ENCODE results near the gene SIPA1L3. TPM values are rescaled to one million over a fixed set of nuclear protein-coding genes. Genes with fewer than 3 reads are reported as not detected.
A peak's percentile ranks its signal among the peaks of the same experiment; 100 is the strongest.

Gene SIPA1L3
- polyA plus RNA-seq, 2 of the 4 experiments (the other 2 are of a cell fraction) = 28.9 to 50.6 TPM

- no peak for ATAC-seq
- no peak overlapping the region for H3K4me2 ChIP-seq
These were observed 28.3 kb downstream of the SIPA1L3 start for GRCh38 chr19:37935341-37935740.

DNA sequence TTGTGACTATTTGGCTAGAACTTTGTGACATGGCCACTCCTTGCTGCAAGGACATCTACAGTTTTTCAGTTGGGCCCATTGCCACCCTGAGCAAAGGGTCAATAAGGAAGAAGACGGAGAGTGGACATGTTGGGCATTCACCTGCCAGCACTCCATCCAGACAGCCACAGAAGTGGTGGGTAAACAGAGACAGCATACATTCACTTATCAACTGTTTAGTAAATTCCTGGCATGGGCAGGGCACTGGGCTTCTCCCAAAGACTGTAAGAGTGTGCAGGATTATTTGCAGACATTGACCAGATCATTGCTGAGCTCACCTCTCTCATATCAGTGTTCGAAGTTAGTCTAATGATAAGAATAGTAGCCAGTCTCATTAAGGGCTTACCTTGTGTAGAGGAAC lies 29.2 kb downstream of the SIPA1L3 start:
- CTCF ChIA-PET = interaction anchor here (0.6 kb wide), 1 partner anchor 346 kb away, joined by 3 read pairs; no protein-coding TSS in a partner anchor

More at GRCh38 chr19:37935341-37935740, 28.3 kb downstream of the SIPA1L3 start:
- peak; percentile 67 for FAIRE-seq
- Histone ChIP-seq H3K9me3 (peaks cover 46% of the 10 kb centered on the region), H3K27ac (no peak overlapping the region; a peak in 1 of 6 replicates), H3K4me3 (no peak overlapping the region), H3K4me1 (peaks cover 49% of the 10 kb centered on the region)
- 2% methylated on average over 1 of the region's 1 CpG for whole genome bisulfite sequencing (ENCODE audit: missing lambda C conversion rate)
- TF ChIP-seq CBX2 (IDR thresholded peaks at IDR 0.05; ENCODE audit: borderline replicate concordance, low read depth) = no peak
- no peak for TF ChIP-seq HEYL (CRISPR knock-in tag; IDR thresholded peaks at IDR 0.05)
- no peak for TF ChIP-seq BCL3 (IDR thresholded peaks at IDR 0.05)
- TF ChIP-seq SMC3 (IDR thresholded peaks at IDR 0.05) = no peak
- TF ChIP-seq, protein P1, sequence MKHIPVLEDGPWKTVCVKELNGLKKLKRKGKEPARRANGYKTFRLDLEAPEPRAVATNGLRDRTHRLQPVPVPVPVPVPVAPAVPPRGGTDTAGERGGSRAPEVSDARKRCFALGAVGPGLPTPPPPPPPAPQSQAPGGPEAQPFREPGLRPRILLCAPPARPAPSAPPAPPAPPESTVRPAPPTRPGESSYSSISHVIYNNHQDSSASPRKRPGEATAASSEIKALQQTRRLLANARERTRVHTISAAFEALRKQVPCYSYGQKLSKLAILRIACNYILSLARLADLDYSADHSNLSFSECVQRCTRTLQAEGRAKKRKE (CRISPR knock-in tag; IDR thresholded peaks at IDR 0.05; ENCODE audit: low read depth) = no peak
- no peak for TF ChIP-seq NFE2L2 (conservative IDR thresholded peaks at IDR 0.05; ENCODE audit: low read length)
- TF ChIP-seq TFCP2L1 (CRISPR knock-in tag; IDR thresholded peaks at IDR 0.05) = no peak
- TF ChIP-seq HOXB5 (CRISPR knock-in tag; IDR thresholded peaks at IDR 0.05) = no peak
- TF ChIP-seq, protein P2, sequence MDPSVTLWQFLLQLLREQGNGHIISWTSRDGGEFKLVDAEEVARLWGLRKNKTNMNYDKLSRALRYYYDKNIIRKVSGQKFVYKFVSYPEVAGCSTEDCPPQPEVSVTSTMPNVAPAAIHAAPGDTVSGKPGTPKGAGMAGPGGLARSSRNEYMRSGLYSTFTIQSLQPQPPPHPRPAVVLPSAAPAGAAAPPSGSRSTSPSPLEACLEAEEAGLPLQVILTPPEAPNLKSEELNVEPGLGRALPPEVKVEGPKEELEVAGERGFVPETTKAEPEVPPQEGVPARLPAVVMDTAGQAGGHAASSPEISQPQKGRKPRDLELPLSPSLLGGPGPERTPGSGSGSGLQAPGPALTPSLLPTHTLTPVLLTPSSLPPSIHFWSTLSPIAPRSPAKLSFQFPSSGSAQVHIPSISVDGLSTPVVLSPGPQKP (IDR thresholded peaks at IDR 0.05; ENCODE audit: low read depth, low read length) = no peak
- no peak for TF ChIP-seq BHLHE40 (IDR thresholded peaks at IDR 0.05; ENCODE audit: low read depth, low read length)
- no peak for TF ChIP-seq ZNF302 (CRISPR knock-in tag; IDR thresholded peaks at IDR 0.05)
- TF ChIP-seq MYC (IDR thresholded peaks at IDR 0.05; ENCODE audit: borderline replicate concordance, low read length) = no peak
- no peak for TF ChIP-seq MAX (IDR thresholded peaks at IDR 0.05)
- TF ChIP-seq CBX8 (IDR thresholded peaks at IDR 0.05) = no peak
- no peak for TF ChIP-seq POLR2AphosphoS2 (conservative IDR thresholded peaks at IDR 0.05; ENCODE audit: low read length)
- TF ChIP-seq RARB (CRISPR knock-in tag; IDR thresholded peaks at IDR 0.05) = no peak
- no peak for TF ChIP-seq FOXS1 (CRISPR knock-in tag; IDR thresholded peaks at IDR 0.05)
- TF ChIP-seq FOSL2 (IDR thresholded peaks at IDR 0.05) = no peak
- TF ChIP-seq FOSL2 (CRISPR knock-in tag; IDR thresholded peaks at IDR 0.05) = no peak
- TF ChIP-seq MAFK (IDR thresholded peaks at IDR 0.05; ENCODE audit: partially characterized antibody) = no peak
- ChIA-PET POLR2A (no interaction called here), CTCF (no interaction called here)
- DNase-seq (ENCODE audit: low read depth in 1 of 2, low spot score in 1 of 2) = no peak

DNA sequence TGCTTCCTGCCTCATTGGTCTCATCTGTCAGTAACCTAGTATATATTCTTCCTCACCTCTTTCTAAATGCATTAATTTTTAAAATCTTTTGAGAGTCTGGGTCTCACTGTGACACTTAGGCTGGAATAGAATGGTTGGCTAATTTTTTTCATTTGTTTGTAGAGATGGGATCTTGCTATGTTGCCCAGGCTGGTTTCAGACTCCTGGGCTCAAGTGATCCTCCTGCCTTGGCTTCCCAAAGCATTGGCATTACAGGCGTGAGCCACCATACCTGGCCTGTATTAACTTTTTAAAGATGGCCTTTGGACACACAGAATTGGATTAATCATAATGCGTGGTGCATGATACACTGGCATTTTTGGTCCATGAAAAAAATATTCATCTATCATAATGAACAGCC lies 29.9 kb downstream of the SIPA1L3 start:
- peaks cover 50% of the 10 kb centered on the region for H3K4me1 ChIP-seq
- no peak overlapping the region for H3K27ac ChIP-seq
- no peak for ATAC-seq
- no peak overlapping the region for H3K4me3 ChIP-seq
- no peak for FAIRE-seq
- ChIA-PET CTCF (interaction anchor here (0.6 to 4.5 kb wide), 3 partner anchors 34 to 346 kb away, joined by 3 to 39 read pairs (median 4); no protein-coding TSS in a partner anchor), POLR2A (interaction anchor here (0.6 kb wide), 1 partner anchor 13 kb away, joined by 5 read pairs; no protein-coding TSS in a partner anchor)
- no peak for DNase-seq (ENCODE audit: low read depth in 1 of 2, low spot score in 1 of 2)
- TF ChIP-seq SMC3 (IDR thresholded peaks at IDR 0.05) (no peak), JUN (IDR thresholded peaks at IDR 0.05) (0 out of 5 replicates have a peak, but pooled peaks of 1 of the 2 experiments have one; percentile 15), EHMT2 (IDR thresholded peaks at IDR 0.05; ENCODE audit: low read depth) (no peak), EP300 (IDR thresholded peaks at IDR 0.05) (no peak)
- 96% methylated on average over 2 of the region's 2 CpGs for WGBS (ENCODE audit: missing lambda C conversion rate)
- peaks cover 42% of the 10 kb centered on the region for H3K9me3 ChIP-seq
- no peak overlapping the region for H3K4me2 ChIP-seq

More for the DNA sequence above, 29.2 kb downstream of the SIPA1L3 start:
- H3K9me3 ChIP-seq = peaks cover 42% of the 10 kb centered on the region
- H3K27ac ChIP-seq = peak overlapping the region in 1 of 2 experiments; percentile 9; a peak in 1 of 6 replicates
- FAIRE-seq (no peak), DNase-seq (ENCODE audit: low read depth in 1 of 2, low spot score in 1 of 2) (peak in 1 of 2 experiments; percentile 55), ATAC-seq (no peak)
- TF ChIP-seq SREBF2 (IDR thresholded peaks at IDR 0.05) = no peak
- H3K4me1 ChIP-seq = peaks cover 49% of the 10 kb centered on the region
- POLR2A ChIA-PET = interaction anchor here (0.6 kb wide), 1 partner anchor 14 kb away, joined by 5 read pairs; no protein-coding TSS in a partner anchor
- no peak overlapping the region for H3K4me3 ChIP-seq
- H3K4me2 ChIP-seq = no peak overlapping the region
- 67% methylated on average over 2 of the region's 2 CpGs for WGBS (ENCODE audit: missing lambda C conversion rate)
